Immature natural killer cell (primary cell): ENCODE data around the gene CCDC86. TPM values are rescaled to one million over a fixed set of nuclear protein-coding genes. Genes with fewer than 3 reads are reported as not detected.
A peak's percentile ranks its signal among the peaks of the same experiment; 100 is the strongest.

Experiments used
- DNase-seq, 3 donors: peaks; one replicate each; pipeline ENCODE4 v3.0.0; 2022; ENCODE audit warnings: mixed read lengths in 1 of 3
- H3K27ac Mint-ChIP-seq, 6 donors: one replicate each; pipeline ENCODE4 v1.8.0; 2020; ENCODE audit warnings: mixed read lengths in 6 of 6, mild to moderate bottlenecking in 5 of 6, inconsistent platforms in 4 of 6, moderate library complexity in 3 of 6
- H3K27me3 Mint-ChIP-seq, 3 donors: one replicate each; pipeline ENCODE4 v1.8.0; 2020 to 2021; ENCODE audit warnings: low read depth in 3 of 3, mild to moderate bottlenecking in 3 of 3, mixed read lengths in 3 of 3, moderate library complexity in 3 of 3, inconsistent platforms in 1 of 3
- H3K36me3 Mint-ChIP-seq, 3 donors: one replicate each; pipeline ENCODE4 v1.8.0; 2020; ENCODE audit warnings: mixed read lengths in 3 of 3, inconsistent platforms in 2 of 3, mild to moderate bottlenecking in 2 of 3
- H3K4me1 Mint-ChIP-seq, 2 donors: one replicate each; pipeline ENCODE4 v1.8.0; 2020; ENCODE audit warnings: inconsistent platforms in 2 of 2, mild to moderate bottlenecking in 2 of 2, mixed read lengths in 2 of 2, moderate library complexity in 1 of 2
- H3K4me3 Mint-ChIP-seq, 5 donors: one replicate each; pipeline ENCODE4 v1.8.0; 2020; ENCODE audit warnings: mild to moderate bottlenecking in 5 of 5, mixed read lengths in 5 of 5, inconsistent platforms in 3 of 5, moderate library complexity in 3 of 5
- H3K9me3 Mint-ChIP-seq, 6 donors: one replicate each; pipeline ENCODE4 v1.8.0; 2020; ENCODE audit warnings: mild to moderate bottlenecking in 6 of 6, mixed read lengths in 6 of 6, inconsistent platforms in 4 of 6, moderate library complexity in 3 of 6
- polyA plus RNA-seq, 3 donors: library from polyadenylated mRNA; unstranded; fragments of 300-500 nt; fragmentation: Illumina TruSeq; gene quantifications; one replicate each; pipeline ENCODE4 v1.2.3, GENCODE V29; 2021

Gene CCDC86
- polyA plus RNA-seq: 10 to 100 TPM in 1 of 3 donors, 1 to 10 TPM in 2; 5.6 to 16.5 (median 7.4) TPM

- H3K4me1 Mint-ChIP-seq: peaks cover 41 to 46% of the 10 kb centered on the region in 2 donors
- no peaks in the 10 kb centered on the region for H3K9me3 Mint-ChIP-seq
- peaks cover 0 to 3% (median 0%) of the 10 kb centered on the region in 3 donors for H3K36me3 Mint-ChIP-seq
- peak; percentile 97 to 98 (median 98) for DNase-seq
- H3K4me3 Mint-ChIP-seq: peak within 1 kb of the TSS; percentile 89 to 94 (median 93)
- peak within 1 kb of the TSS; percentile 87 to 98 (median 96) for H3K27ac Mint-ChIP-seq
- H3K27me3 Mint-ChIP-seq: peaks cover 5 to 13% (median 11%) of the 10 kb centered on the region in 3 donors
Observed at GRCh38 chr11:60841797-60842667, at the start of gene CCDC86. Gene CCDC86, plus strand, starts transcription at chr11:60842113. Its CDS starts 12 bp downstream, at chr11:60842125.

GRCh38 chr11:60792521-60792920 is 49.4 kb upstream of the CCDC86 start:
- Mint-ChIP-seq H3K4me3 (no peak overlapping the region), H3K9me3 (no peaks in the 10 kb centered on the region), H3K4me1 (no peaks in the 10 kb centered on the region), H3K27ac (no peak overlapping the region), H3K36me3 (no peaks in the 10 kb centered on the region), H3K27me3 (peaks cover 2 to 6% (median 4%) of the 10 kb centered on the region in 3 donors)
- DNase-seq: no peak

GRCh38 chr11:60795291-60795690 is 46.6 kb upstream of the CCDC86 start:
- H3K9me3 Mint-ChIP-seq: no peaks in the 10 kb centered on the region
- H3K27ac Mint-ChIP-seq: no peak overlapping the region
- H3K27me3 Mint-ChIP-seq: peaks cover 2 to 7% (median 2%) of the 10 kb centered on the region in 3 donors
- no peak for DNase-seq
- H3K4me1 Mint-ChIP-seq: no peaks in the 10 kb centered on the region
- no peaks in the 10 kb centered on the region for H3K36me3 Mint-ChIP-seq
- no peak overlapping the region for H3K4me3 Mint-ChIP-seq

GRCh38 chr11:60797846-60798630 is 43.9 kb upstream of the CCDC86 start:
- H3K4me3 Mint-ChIP-seq: no peak overlapping the region

GRCh38 chr11:60798631-60799030 is 43.3 kb upstream of the CCDC86 start:
- no peaks in the 10 kb centered on the region for H3K4me1 Mint-ChIP-seq

More at GRCh38 chr11:60797846-60798630, 43.9 kb upstream of the CCDC86 start:
- Mint-ChIP-seq H3K9me3 (no peaks in the 10 kb centered on the region), H3K27ac (no peak overlapping the region), H3K27me3 (peaks cover 1 to 8% (median 4%) of the 10 kb centered on the region in 3 donors), H3K36me3 (no peaks in the 10 kb centered on the region), H3K4me1 (no peaks in the 10 kb centered on the region)
- DNase-seq: no peak

GRCh38 chr11:60801194-60801593 is 40.7 kb upstream of the CCDC86 start:
- peaks cover 2 to 9% (median 6%) of the 10 kb centered on the region in 3 donors for H3K27me3 Mint-ChIP-seq
- H3K4me3 Mint-ChIP-seq: no peak overlapping the region
- H3K27ac Mint-ChIP-seq: no peak overlapping the region
- no peaks in the 10 kb centered on the region for H3K36me3 Mint-ChIP-seq
- H3K4me1 Mint-ChIP-seq: no peaks in the 10 kb centered on the region
- no peaks in the 10 kb centered on the region for H3K9me3 Mint-ChIP-seq
- no peak for DNase-seq

More at GRCh38 chr11:60798631-60799030, 43.3 kb upstream of the CCDC86 start:
- Mint-ChIP-seq H3K9me3 (no peaks in the 10 kb centered on the region), H3K27ac (no peak overlapping the region), H3K36me3 (no peaks in the 10 kb centered on the region), H3K4me3 (no peak overlapping the region), H3K27me3 (peaks cover 1 to 9% (median 2%) of the 10 kb centered on the region in 3 donors)
- no peak for DNase-seq

- Mint-ChIP-seq H3K27ac (no peak overlapping the region), H3K27me3 (peaks cover 4 to 6% (median 6%) of the 10 kb centered on the region in 3 donors), H3K36me3 (no peaks in the 10 kb centered on the region), H3K4me1 (no peaks in the 10 kb centered on the region), H3K4me3 (no peak overlapping the region), H3K9me3 (no peaks in the 10 kb centered on the region)
- no peak for DNase-seq
Observed at GRCh38 chr11:60803273-60803936, 38.5 kb upstream of the CCDC86 start.

GRCh38 chr11:60809249-60809648 is 32.7 kb upstream of the CCDC86 start:
- no peak for DNase-seq
- H3K27ac Mint-ChIP-seq: no peak overlapping the region
- no peaks in the 10 kb centered on the region for H3K36me3 Mint-ChIP-seq
- peaks cover 0 to 2% (median 0%) of the 10 kb centered on the region in 6 donors for H3K9me3 Mint-ChIP-seq
- no peak overlapping the region for H3K4me3 Mint-ChIP-seq
- no peaks in the 10 kb centered on the region for H3K4me1 Mint-ChIP-seq
- H3K27me3 Mint-ChIP-seq: peaks cover 2 to 6% (median 4%) of the 10 kb centered on the region in 3 donors

- Mint-ChIP-seq H3K27ac (no peak overlapping the region), H3K27me3 (peaks cover 2 to 6% (median 4%) of the 10 kb centered on the region in 3 donors), H3K36me3 (no peaks in the 10 kb centered on the region), H3K4me1 (no peaks in the 10 kb centered on the region), H3K4me3 (no peak overlapping the region), H3K9me3 (peaks cover 0 to 3% (median 0%) of the 10 kb centered on the region in 6 donors)
- DNase-seq: no peak
Observed at GRCh38 chr11:60809691-60810090, 32.2 kb upstream of the CCDC86 start.

GRCh38 chr11:60810151-60810550 is 31.8 kb upstream of the CCDC86 start:
- Mint-ChIP-seq H3K9me3 (peaks cover 0 to 3% (median 0%) of the 10 kb centered on the region in 6 donors), H3K4me3 (no peak overlapping the region), H3K36me3 (no peaks in the 10 kb centered on the region), H3K27me3 (peaks cover 2 to 6% (median 4%) of the 10 kb centered on the region in 3 donors), H3K4me1 (no peaks in the 10 kb centered on the region), H3K27ac (no peak overlapping the region)
- no peak for DNase-seq

- no peaks in the 10 kb centered on the region for H3K36me3 Mint-ChIP-seq
- H3K27ac Mint-ChIP-seq: no peak overlapping the region
Observed at GRCh38 chr11:60810569-60810968, 31.3 kb upstream of the CCDC86 start.

GRCh38 chr11:60813324-60813723 is 28.6 kb upstream of the CCDC86 start:
- H3K9me3 Mint-ChIP-seq: peaks cover 0 to 14% (median 10%) of the 10 kb centered on the region in 6 donors
- H3K36me3 Mint-ChIP-seq: no peaks in the 10 kb centered on the region
- H3K27ac Mint-ChIP-seq: no peak overlapping the region
- no peak for DNase-seq
- no peaks in the 10 kb centered on the region for H3K4me1 Mint-ChIP-seq
- no peak overlapping the region for H3K4me3 Mint-ChIP-seq
- peaks cover 2 to 9% (median 6%) of the 10 kb centered on the region in 3 donors for H3K27me3 Mint-ChIP-seq

More at GRCh38 chr11:60810569-60810968, 31.3 kb upstream of the CCDC86 start:
- no peak overlapping the region for H3K4me3 Mint-ChIP-seq
- peaks cover 0 to 3% (median 0%) of the 10 kb centered on the region in 6 donors for H3K9me3 Mint-ChIP-seq
- H3K4me1 Mint-ChIP-seq: no peaks in the 10 kb centered on the region
- no peak for DNase-seq
- H3K27me3 Mint-ChIP-seq: peaks cover 2 to 6% (median 4%) of the 10 kb centered on the region in 3 donors

GRCh38 chr11:60814112-60814511 is 27.8 kb upstream of the CCDC86 start:
- H3K36me3 Mint-ChIP-seq: no peaks in the 10 kb centered on the region
- peaks cover 2 to 9% (median 6%) of the 10 kb centered on the region in 3 donors for H3K27me3 Mint-ChIP-seq
- H3K27ac Mint-ChIP-seq: no peak overlapping the region
- DNase-seq: no peak
- H3K4me3 Mint-ChIP-seq: no peak overlapping the region
- no peaks in the 10 kb centered on the region for H3K4me1 Mint-ChIP-seq
- peaks cover 0 to 14% (median 10%) of the 10 kb centered on the region in 6 donors for H3K9me3 Mint-ChIP-seq
